Fibroblast of lung (primary cell): Measurements from ENCODE around the gene SLC25A31. TPM values are rescaled to one million over a fixed set of nuclear protein-coding genes. Genes with fewer than 3 reads are reported as not detected.

Experiments
- DNase-seq, 2 donors: peaks; one replicate each; pipeline versions ENCODE4 v3.0.0 to v3.0.0-alpha.2; 2010; ENCODE audit warnings: low read depth in 2 of 2
- H2AFZ ChIP-seq: 2 replicates; pipeline ENCODE4 v1.5.1; 2012; ENCODE audit warnings: low read length, control low read depth, inconsistent platforms
- H3K27ac ChIP-seq: 2 replicates; pipeline ENCODE4 v1.5.1; 2011; ENCODE audit warnings: low read length, control low read depth; ENCODE audit not compliant: insufficient read depth
- H3K27me3 ChIP-seq: 2 replicates; pipeline ENCODE4 v1.5.1; 2011; ENCODE audit warnings: mild to moderate bottlenecking, low read length; ENCODE audit not compliant: control insufficient read depth, insufficient read depth
- H3K36me3 ChIP-seq: 2 replicates; pipeline ENCODE4 v1.5.1; 2011; ENCODE audit warnings: low read length; ENCODE audit not compliant: control insufficient read depth, insufficient read depth
- H3K4me1 ChIP-seq: 2 replicates; pipeline ENCODE4 v1.5.1; 2011; ENCODE audit warnings: low read length; ENCODE audit not compliant: control insufficient read depth, insufficient read depth; ENCODE audit errors: extremely low read depth
- H3K4me2 ChIP-seq: 2 replicates; pipeline ENCODE4 v1.5.1; 2011; ENCODE audit warnings: low read length, control low read depth; ENCODE audit not compliant: insufficient read depth; ENCODE audit errors: extremely low read depth
- H3K4me3 ChIP-seq, 4 experiments: fragments of 200-600 bp in 1 of 4; sonication (generic) in 1 of 4; replicated peaks in 1 of 4; 2 replicates each; pipeline ENCODE4 v1.5.1; 2011 to 2016; ENCODE audit warnings: low read length in 4 of 4, low read depth in 3 of 4, mild to moderate bottlenecking in 3 of 4, control low read depth in 2 of 4, inconsistent platforms in 1 of 4, mixed read lengths in 1 of 4; ENCODE audit not compliant: insufficient read depth in 1 of 4; ENCODE audit errors: control extremely low read depth in 1 of 4
- H3K79me2 ChIP-seq: 2 replicates; pipeline ENCODE4 v1.5.1; 2012; ENCODE audit warnings: mild to moderate bottlenecking, low read length, inconsistent platforms; ENCODE audit not compliant: control insufficient read depth, insufficient read depth
- H3K9ac ChIP-seq: 2 replicates; pipeline ENCODE4 v1.5.1; 2011; ENCODE audit warnings: mild to moderate bottlenecking, low read length, control low read depth; ENCODE audit not compliant: insufficient read depth
- H3K9me3 ChIP-seq: 2 replicates; pipeline ENCODE4 v1.5.1; 2012; ENCODE audit warnings: low read depth, low read length; ENCODE audit not compliant: control insufficient read depth, insufficient read depth
- H4K20me1 ChIP-seq: 2 replicates; pipeline ENCODE4 v1.5.1; 2011; ENCODE audit warnings: low read length; ENCODE audit not compliant: control insufficient read depth, insufficient read depth; ENCODE audit errors: extremely low read depth
- EZH2 ChIP-seq: IDR thresholded peaks from 2 replicates; pipeline ENCODE4 v1.5.1; 2012; ENCODE audit warnings: low read length, control low read depth, mild to moderate bottlenecking; ENCODE audit errors: missing control alignments
- polyA plus RNA-seq, 2 donors: library from polyadenylated mRNA; depleted of rRNA in 1 of 2; stranded (reverse) in 1 of 2; unstranded in 1 of 2; fragments of >200 nt; gene quantifications; 2 replicates each; pipeline ENCODE4 v1.2.1, GENCODE V29; 2011 to 2012; ENCODE audit warnings: missing spikeins in 1 of 2
- total RNA-seq: library from RNA; depleted of rRNA; stranded (reverse); fragments of >200 nt; gene quantifications from 2 replicates; pipeline ENCODE4 v1.2.1, GENCODE V29; 2014
- TF ChIP-seq, protein P1 (sequence below), 2 donors: IDR thresholded peaks in 1 of 2; conservative IDR thresholded peaks in 1 of 2; 1 replicate in 1 of 2; 2 replicates in 1 of 2; pipeline ENCODE4 v1.5.1; 2011 to 2012; ENCODE audit warnings: low read length in 2 of 2, control low read depth in 1 of 2, inconsistent platforms in 1 of 2, low read depth in 1 of 2, mild to moderate bottlenecking in 1 of 2

SLC25A31 gene
- total and polyA plus RNA-seq, 2 donors (not counting 1 experiment from before 2014, with no cell fraction given): not detected

DNA sequence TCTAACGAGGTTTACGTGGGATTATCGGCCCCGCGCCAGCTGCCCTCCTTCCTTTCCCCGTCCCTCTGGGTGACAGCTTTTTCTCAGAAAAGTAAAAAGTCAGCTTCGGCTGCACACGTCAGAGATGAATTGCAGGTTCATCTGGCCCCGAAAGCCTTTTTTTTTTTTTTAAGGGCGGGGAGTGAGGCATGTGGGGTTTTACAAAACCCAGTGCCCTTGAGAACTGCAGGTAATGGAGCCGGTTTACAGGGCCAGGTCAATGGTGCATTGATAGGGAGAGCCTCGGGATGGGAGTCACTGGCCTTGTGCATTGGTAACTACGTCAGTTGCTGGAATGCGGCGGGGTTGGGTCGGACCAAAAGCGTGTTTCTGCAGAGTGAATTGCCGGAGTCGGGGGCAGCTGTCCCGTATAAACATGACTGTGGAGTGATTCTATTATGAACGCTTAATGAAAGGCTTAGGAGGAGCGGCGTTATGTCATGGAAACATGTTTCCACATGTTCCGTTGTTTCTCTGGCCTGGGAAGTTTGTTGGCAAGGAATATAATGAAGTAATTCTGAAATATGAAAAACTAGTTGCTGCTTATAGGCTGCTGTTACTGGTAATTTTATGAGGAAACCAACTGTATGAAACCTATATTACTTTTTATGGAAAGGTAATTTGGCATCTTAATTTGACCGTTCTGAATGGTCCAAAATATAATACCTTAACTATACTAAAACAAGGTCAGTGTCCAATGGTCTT lies 53.0 kb downstream of the SLC25A31 start:
- Histone ChIP-seq H3K9ac (peak overlapping the region; percentile 83), H3K4me2 (peak overlapping the region; percentile 84), H3K4me3 (peak overlapping the region; percentile 75 to 98 (median 83)), H3K27me3 (no peaks in the 10 kb centered on the region), H4K20me1 (no peaks in the 10 kb centered on the region), H3K36me3 (no peaks in the 10 kb centered on the region), H3K4me1 (peaks cover 3% of the 10 kb centered on the region), H3K27ac (peak overlapping the region; percentile 78), H3K9me3 (no peaks in the 10 kb centered on the region), H3K79me2 (no peaks in the 10 kb centered on the region), H2AFZ (peak overlapping the region; percentile 99)
- peak; percentile 74 to 86 for DNase-seq
- TF ChIP-seq, protein P1, sequence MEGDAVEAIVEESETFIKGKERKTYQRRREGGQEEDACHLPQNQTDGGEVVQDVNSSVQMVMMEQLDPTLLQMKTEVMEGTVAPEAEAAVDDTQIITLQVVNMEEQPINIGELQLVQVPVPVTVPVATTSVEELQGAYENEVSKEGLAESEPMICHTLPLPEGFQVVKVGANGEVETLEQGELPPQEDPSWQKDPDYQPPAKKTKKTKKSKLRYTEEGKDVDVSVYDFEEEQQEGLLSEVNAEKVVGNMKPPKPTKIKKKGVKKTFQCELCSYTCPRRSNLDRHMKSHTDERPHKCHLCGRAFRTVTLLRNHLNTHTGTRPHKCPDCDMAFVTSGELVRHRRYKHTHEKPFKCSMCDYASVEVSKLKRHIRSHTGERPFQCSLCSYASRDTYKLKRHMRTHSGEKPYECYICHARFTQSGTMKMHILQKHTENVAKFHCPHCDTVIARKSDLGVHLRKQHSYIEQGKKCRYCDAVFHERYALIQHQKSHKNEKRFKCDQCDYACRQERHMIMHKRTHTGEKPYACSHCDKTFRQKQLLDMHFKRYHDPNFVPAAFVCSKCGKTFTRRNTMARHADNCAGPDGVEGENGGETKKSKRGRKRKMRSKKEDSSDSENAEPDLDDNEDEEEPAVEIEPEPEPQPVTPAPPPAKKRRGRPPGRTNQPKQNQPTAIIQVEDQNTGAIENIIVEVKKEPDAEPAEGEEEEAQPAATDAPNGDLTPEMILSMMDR (conservative IDR thresholded peaks at IDR 0.05 in 1 of 2, IDR thresholded peaks at IDR 0.05 in 1 of 2; ENCODE audit: low read depth in 1 of 2, low read length in 2 of 2): no peak
- no peak for TF ChIP-seq EZH2

DNA sequence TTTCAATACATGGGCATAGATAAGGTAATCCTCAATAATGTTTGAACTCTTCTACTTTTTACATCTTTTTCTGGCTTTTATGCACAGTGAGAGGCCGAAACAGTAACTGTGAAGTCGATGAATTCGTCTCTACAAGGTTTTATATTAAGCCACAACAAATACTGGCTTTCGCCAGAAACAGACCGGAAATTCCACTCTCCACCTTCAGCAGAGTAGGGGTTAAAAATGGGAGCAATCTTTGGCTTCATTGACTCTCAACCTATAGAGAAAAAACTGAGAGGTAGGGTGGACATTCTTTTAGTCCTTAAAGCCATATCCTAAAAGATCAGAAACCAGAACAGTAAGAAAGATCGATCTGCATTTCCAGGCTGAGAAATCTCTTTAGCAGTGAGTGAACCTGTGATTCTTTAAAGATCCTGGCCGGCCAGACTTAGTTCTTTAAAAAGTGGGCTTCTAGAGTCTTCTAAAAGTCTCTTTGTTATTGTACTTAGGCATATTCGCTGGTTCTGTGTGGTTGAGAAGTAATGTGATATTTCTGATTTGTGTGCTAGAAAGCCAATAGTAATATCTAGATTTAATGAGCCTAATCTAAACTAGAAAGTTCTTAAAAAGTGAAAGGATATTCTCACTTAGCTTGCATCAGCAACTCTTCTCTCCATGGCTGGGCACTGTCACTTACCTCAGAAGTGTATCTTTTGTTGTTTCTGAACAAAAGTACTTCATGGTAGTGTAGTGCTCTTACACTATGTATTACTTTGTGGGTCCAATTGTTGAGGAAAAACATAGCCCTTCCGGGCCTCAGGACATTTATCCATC lies 54.0 kb downstream of the SLC25A31 start:
- H3K4me1 ChIP-seq: peaks cover 3% of the 10 kb centered on the region
- no peak for TF ChIP-seq EZH2
- TF ChIP-seq, protein P1 (conservative IDR thresholded peaks at IDR 0.05 in 1 of 2, IDR thresholded peaks at IDR 0.05 in 1 of 2; ENCODE audit: low read depth in 1 of 2, low read length in 2 of 2): no peak
- no peak for DNase-seq
- H3K27ac ChIP-seq: no peak overlapping the region
- H3K36me3 ChIP-seq: no peaks in the 10 kb centered on the region
- peak overlapping the region; percentile 56 for H3K4me2 ChIP-seq
- no peak overlapping the region for H2AFZ ChIP-seq
- H3K27me3 ChIP-seq: no peaks in the 10 kb centered on the region
- no peaks in the 10 kb centered on the region for H3K79me2 ChIP-seq
- peak overlapping the region in 2 of 4 experiments; percentile 75 to 90 for H3K4me3 ChIP-seq
- no peaks in the 10 kb centered on the region for H4K20me1 ChIP-seq
- H3K9ac ChIP-seq: no peak overlapping the region
- H3K9me3 ChIP-seq: no peaks in the 10 kb centered on the region

DNA sequence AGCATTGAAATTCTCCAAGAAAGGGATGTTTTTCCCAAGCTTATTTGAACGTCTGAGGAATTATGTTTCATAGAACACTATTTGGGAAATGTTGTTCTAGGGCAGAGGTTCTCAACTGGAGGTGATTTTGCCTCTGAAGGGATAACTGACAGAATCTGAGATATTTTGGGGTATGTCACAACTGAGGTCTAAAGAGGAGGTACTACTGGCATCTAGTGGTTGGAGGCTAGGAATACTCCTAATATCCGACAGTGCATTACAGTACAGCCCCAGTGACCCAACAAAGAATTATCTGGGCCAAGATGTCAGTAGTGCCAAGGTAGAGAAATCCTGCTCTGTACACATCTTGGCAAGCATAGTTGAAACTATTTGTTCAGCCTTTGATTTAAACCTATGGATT lies 58.3 kb downstream of the SLC25A31 start:
- no peak overlapping the region for H3K4me2 ChIP-seq
- no peaks in the 10 kb centered on the region for H3K9me3 ChIP-seq
- no peak overlapping the region for H3K9ac ChIP-seq
- H3K27ac ChIP-seq: no peak overlapping the region
- no peaks in the 10 kb centered on the region for H3K79me2 ChIP-seq
- no peaks in the 10 kb centered on the region for H3K36me3 ChIP-seq
- H2AFZ ChIP-seq: no peak overlapping the region
- no peak overlapping the region for H3K4me3 ChIP-seq
- H4K20me1 ChIP-seq: no peaks in the 10 kb centered on the region
- H3K4me1 ChIP-seq: peaks cover 1% of the 10 kb centered on the region
- no peak for DNase-seq
- H3K27me3 ChIP-seq: no peaks in the 10 kb centered on the region
- no peak for TF ChIP-seq EZH2
- TF ChIP-seq, protein P1 (conservative IDR thresholded peaks at IDR 0.05 in 1 of 2, IDR thresholded peaks at IDR 0.05 in 1 of 2; ENCODE audit: low read depth in 1 of 2, low read length in 2 of 2): peak in 1 of 2 donors; percentile 22
